Prostate gland (tissue), 2 donors: ENCODE data around the gene IREB2.

Source experiments
- CTCF ChIP-seq, 4 experiments: fragments of 200-600 bp in 2 of 4; fragments of 450-650 bp in 2 of 4; sonication (generic) in 2 of 4; IDR thresholded peaks; 1 replicate in 3 of 4; 2 replicates in 1 of 4; pipeline ENCODE4 v1.5.1; 2016 to 2019; ENCODE audit warnings: antibody characterized with exemption in 4 of 4, mild to moderate bottlenecking in 2 of 4, moderate library complexity in 2 of 4
- POLR2A ChIP-seq: fragments of 450-650 bp; IDR thresholded peaks from one replicate; pipeline ENCODE4 v1.6.1; 2016; ENCODE audit warnings: antibody characterized with exemption, mild to moderate bottlenecking
- POLR2AphosphoS5 ChIP-seq: sonication (generic); formaldehyde crosslinking; IDR thresholded peaks from one replicate; pipeline ENCODE4 v1.6.1; 2017; ENCODE audit warnings: antibody characterized with exemption

- TF ChIP-seq CTCF (IDR thresholded peaks at IDR 0.05) (no peak), POLR2A (no peak), POLR2AphosphoS5 (no peak)
Observed at GRCh38 chr15:78550815-78551214, 112.8 kb downstream of the IREB2 start.
